ENCODE data around the gene EFCAB6.

EFCAB6 gene

DNA sequence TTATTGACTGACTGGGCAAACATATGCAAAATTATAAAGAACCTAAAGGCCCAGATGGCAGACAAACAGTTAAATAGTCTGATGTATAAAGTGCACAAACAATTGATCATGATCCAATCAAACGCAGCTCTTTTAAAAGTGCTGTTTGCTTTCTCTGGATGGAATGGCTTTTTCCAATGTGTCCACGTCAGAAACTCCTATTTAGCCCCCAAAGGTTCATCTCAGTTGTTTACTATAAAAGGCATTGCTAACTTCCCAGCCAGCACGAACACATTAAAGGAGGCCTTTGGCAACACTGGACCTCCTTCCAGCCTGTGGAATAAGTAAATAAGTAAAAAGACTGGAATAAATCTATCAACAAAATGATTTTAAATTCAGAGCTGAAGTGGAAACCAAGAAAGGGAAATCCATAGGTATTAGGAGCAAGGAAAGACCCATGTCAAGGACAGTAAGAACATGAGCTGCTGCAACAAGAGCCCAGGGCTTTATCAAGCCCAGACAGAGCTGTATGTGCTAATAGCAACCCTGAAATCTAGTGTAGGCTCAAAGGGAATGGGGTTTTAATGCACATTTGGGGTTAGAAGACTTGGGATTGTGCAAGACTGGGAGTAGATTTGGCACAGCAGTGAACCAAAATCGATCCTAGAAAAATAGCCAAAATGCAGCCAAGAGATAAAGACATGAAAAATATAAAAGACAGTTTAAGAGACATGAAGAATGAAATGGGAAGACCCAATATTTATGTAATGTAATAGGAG lies 105.4 kb downstream of the EFCAB6 start:
- TF ChIP-seq, protein P1, sequence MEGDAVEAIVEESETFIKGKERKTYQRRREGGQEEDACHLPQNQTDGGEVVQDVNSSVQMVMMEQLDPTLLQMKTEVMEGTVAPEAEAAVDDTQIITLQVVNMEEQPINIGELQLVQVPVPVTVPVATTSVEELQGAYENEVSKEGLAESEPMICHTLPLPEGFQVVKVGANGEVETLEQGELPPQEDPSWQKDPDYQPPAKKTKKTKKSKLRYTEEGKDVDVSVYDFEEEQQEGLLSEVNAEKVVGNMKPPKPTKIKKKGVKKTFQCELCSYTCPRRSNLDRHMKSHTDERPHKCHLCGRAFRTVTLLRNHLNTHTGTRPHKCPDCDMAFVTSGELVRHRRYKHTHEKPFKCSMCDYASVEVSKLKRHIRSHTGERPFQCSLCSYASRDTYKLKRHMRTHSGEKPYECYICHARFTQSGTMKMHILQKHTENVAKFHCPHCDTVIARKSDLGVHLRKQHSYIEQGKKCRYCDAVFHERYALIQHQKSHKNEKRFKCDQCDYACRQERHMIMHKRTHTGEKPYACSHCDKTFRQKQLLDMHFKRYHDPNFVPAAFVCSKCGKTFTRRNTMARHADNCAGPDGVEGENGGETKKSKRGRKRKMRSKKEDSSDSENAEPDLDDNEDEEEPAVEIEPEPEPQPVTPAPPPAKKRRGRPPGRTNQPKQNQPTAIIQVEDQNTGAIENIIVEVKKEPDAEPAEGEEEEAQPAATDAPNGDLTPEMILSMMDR (IDR thresholded peaks at IDR 0.05; ENCODE audit: extremely low read depth, missing control alignments): no peak
- no peak for DNase-seq (ENCODE audit: low spot score)

DNA sequence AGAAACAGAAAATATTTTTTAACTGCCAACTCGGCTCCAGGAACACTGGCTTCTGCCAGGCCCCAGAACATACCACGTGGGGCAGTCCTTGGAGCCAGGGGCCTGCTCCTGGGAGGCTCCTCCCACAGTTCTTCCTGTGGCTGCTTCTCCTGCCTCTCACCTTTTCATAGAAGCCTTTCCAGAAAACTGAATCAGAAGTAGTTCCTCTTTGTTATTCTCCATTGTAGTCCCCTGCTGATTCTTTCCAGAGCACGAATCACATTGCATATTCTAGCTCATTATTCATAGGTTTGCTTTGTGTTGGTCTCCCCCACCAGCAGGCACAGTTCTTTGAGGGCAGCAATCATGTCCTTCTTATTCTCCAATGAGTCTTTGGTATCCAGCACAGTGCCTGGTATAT lies 106.0 kb downstream of the EFCAB6 start:
- TF ChIP-seq, protein P1 (IDR thresholded peaks at IDR 0.05; ENCODE audit: extremely low read depth, missing control alignments): no peak

DNA sequence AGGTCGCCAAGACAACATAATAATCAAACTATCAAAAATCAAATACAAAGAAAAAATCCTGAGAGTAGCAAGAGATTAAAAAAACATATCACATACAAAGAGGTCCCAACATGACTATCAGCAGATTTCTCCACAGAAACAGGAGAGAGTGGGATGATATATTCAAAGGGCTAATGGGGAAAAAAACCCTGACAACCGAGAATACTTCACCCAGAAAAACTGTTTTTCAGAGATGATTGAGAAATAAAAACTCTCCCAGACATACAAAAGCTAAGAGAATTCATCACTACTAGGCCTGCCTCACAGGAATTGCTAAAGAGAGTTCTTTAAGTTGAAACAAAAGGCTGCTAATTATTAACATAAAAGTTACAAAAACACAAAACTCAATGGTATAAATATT lies 108.1 kb downstream of the EFCAB6 start:
- TF ChIP-seq, protein P1 (IDR thresholded peaks at IDR 0.05; ENCODE audit: extremely low read depth, missing control alignments): no peak
- DNase-seq (ENCODE audit: low spot score): no peak

More for the DNA sequence above, 106.0 kb downstream of the EFCAB6 start:
- DNase-seq (ENCODE audit: low spot score): no peak

DNA sequence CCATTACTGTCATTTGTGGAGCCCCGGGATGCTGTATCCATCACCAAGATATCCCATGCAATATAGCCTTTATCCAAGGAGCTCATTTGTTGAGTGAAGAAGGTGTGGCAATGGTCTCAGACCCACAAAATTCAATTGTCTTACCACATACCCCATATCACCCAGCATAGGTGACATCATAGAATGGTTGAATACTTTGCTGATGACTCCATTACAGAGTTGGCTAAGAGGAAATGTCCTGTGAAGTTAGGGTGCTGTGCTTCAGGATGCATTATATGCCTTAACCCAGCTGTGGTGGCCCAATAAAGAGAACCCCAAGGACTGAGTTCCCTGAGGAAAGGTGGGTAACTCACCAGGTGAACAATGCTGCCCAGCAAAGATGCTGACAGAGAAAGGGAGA lies 113.7 kb downstream of the EFCAB6 start:
- TF ChIP-seq, protein P1 (IDR thresholded peaks at IDR 0.05; ENCODE audit: extremely low read depth, missing control alignments): no peak
- DNase-seq (ENCODE audit: low spot score): no peak

DNA sequence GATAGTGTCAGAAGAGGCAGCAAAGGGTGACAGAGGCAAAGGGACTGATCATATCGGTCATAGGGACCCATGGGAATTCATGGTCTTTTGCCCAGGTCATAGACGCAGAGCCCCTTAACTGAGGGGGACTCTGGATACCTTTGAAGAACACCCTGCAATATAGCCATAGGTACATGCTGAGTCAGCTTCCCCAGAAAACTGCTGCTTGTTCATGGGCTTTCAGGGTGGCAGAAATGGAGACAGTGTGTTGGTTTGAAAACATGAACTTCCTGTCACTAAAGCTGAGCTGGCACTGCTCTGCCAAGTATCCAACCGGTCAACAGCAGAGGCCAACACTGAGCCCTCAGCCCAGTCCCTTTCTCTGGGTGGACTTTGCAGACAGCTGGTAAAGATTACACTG lies 114.2 kb downstream of the EFCAB6 start:
- no peak for DNase-seq (ENCODE audit: low spot score)
- TF ChIP-seq, protein P1 (IDR thresholded peaks at IDR 0.05; ENCODE audit: extremely low read depth, missing control alignments): no peak

DNA sequence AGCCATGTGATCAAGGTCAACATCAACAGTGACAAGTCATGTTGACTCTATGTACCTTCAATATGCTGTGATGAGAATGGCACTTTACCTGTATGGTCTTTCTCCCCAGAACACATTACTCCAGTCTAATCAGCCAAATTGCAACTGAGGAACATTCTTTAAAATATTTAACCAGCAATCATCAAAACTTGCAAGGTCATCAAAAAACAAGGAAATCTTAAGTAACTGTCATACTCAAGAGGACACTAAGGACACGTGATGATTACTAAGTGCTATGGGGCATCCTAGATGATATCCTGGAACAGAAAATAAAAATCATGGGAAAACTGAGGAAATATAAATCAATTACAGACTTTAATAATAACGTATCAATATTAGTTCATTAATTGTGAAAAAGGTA lies 118.9 kb downstream of the EFCAB6 start:
- TF ChIP-seq, protein P1 (IDR thresholded peaks at IDR 0.05; ENCODE audit: extremely low read depth, missing control alignments): no peak
- DNase-seq (ENCODE audit: low spot score): no peak

DNA sequence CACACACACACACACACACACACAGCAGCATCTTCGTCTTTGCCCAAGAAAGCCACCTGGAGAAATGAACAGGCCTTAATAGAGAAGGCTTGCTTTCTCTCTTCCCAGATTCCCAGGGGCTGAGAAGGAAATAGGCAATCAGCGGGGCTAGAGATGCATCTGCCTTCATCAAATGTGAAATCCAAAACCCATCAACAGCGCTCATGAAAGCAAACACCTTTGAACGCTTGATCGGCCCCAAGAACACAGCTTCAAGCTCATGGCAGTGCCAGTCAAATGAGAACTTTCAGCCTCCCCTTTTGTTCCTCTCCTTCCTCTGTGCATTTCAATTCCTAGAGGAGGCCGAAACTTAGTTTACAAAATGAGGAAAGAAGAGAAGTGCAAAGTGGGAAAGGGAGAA lies 122.7 kb downstream of the EFCAB6 start:
- TF ChIP-seq, protein P1 (IDR thresholded peaks at IDR 0.05; ENCODE audit: extremely low read depth, missing control alignments): no peak
- no peak for DNase-seq (ENCODE audit: low spot score)

Data from GM20000 (cell line).